GM12878 (cell line): ENCODE data around the gene LGMN. TPM values are rescaled to one million over a fixed set of nuclear protein-coding genes. Genes with fewer than 3 reads are reported as not detected.

Source experiments
- ATAC-seq: fragments of 200-7000 bp; cut with Tn5 transposase; 3 replicates; pipeline ENCODE4 v1.9.1; 2020; ENCODE audit warnings: mild to moderate bottlenecking, moderate library complexity
- BruUV-seq: library from RNA; stranded (reverse); fragments of 400-500 nt; replicated peaks from 2 replicates; lab custom pipeline; 2021; lab: Mats Ljungman, UMichigan
- CTCF ChIA-PET: fragments of 300-600 bp; sonication (Branson Sonifier 250); formaldehyde crosslinking; extraction: SDS; loops from one replicate; lab custom pipeline; 2021; ENCODE audit warnings: inconsistent platforms; lab: Yijun Ruan, JAX
- POLR2A ChIA-PET: fragments of 350-600 bp; formaldehyde crosslinking; extraction: SDS; loops from one replicate; lab custom pipeline; 2021; ENCODE audit warnings: inconsistent platforms; lab: Charles Lee
- RAD21 ChIA-PET: fragments of 300-600 bp; sonication (Branson Sonifier 250); formaldehyde crosslinking; loops from one replicate; lab custom pipeline; 2023; ENCODE audit warnings: antibody characterized with exemption; ENCODE audit not compliant: unreplicated experiment; lab: Charles Lee
- SMC1A ChIA-PET: fragments of 300-600 bp; sonication (Branson Sonifier 250); formaldehyde crosslinking; loops from one replicate; lab custom pipeline; 2023; ENCODE audit not compliant: unreplicated experiment, uncharacterized antibody; lab: Charles Lee
- DNase-seq: peaks from one replicate; pipeline ENCODE4 v3.0.0-alpha.2; 2011; ENCODE audit warnings: low read depth, low spot score
- FAIRE-seq: peaks from 3 replicates; lab custom pipeline; 2011; peaks lifted over from hg19 to GRCh38; lab: Jason Lieb, UNC
- H2AFZ ChIP-seq: 2 replicates; pipeline ENCODE4 v1.6.0; 2011; ENCODE audit warnings: low read depth, low read length, control low read depth; ENCODE audit not compliant: control insufficient read depth
- H3K27ac ChIP-seq: 2 replicates; pipeline ENCODE4 v1.5.1; 2011; ENCODE audit warnings: control low read depth; ENCODE audit not compliant: control insufficient read depth, insufficient read depth
- H3K27me3 ChIP-seq, 2 experiments: replicated peaks in 1 of 2; 2 replicates each; pipeline versions ENCODE4 v1.6.0 to v1.6.1; 2011; ENCODE audit warnings: low read length in 1 of 2; ENCODE audit not compliant: control insufficient read depth in 2 of 2, insufficient read depth in 2 of 2
- H3K36me3 ChIP-seq, 2 experiments: 2 replicates each; pipeline ENCODE4 v1.5.1; 2011; ENCODE audit warnings: low read length in 1 of 2; ENCODE audit not compliant: control insufficient read depth in 2 of 2, insufficient read depth in 2 of 2
- H3K4me1 ChIP-seq: 2 replicates; pipeline ENCODE4 v1.6.1; 2011; ENCODE audit warnings: mild to moderate bottlenecking, low read length, moderate library complexity, mixed read lengths; ENCODE audit not compliant: control insufficient read depth, insufficient read depth
- H3K4me2 ChIP-seq: 2 replicates; pipeline ENCODE4 v1.6.0; 2011; ENCODE audit warnings: control low read depth; ENCODE audit not compliant: control insufficient read depth, insufficient read depth
- H3K4me3 ChIP-seq: fragments of 200-600 bp; sonication (generic); 2 replicates; pipeline ENCODE4 v1.5.1; 2016
- H3K79me2 ChIP-seq: 2 replicates; pipeline ENCODE4 v1.6.0; 2011; ENCODE audit warnings: low read length; ENCODE audit not compliant: control insufficient read depth, insufficient read depth
- H3K9ac ChIP-seq: 2 replicates; pipeline ENCODE4 v1.8.0; 2011; ENCODE audit warnings: low read length, control low read depth, mixed read lengths; ENCODE audit not compliant: control insufficient read depth, insufficient read depth
- H3K9me3 ChIP-seq: replicated peaks from 3 replicates; pipeline ENCODE4 v1.5.1; 2011; ENCODE audit warnings: mild to moderate bottlenecking, low read length; ENCODE audit not compliant: control insufficient read depth, insufficient read depth
- H4K20me1 ChIP-seq: 2 replicates; pipeline ENCODE4 v1.6.0; 2011; ENCODE audit not compliant: control insufficient read depth, insufficient read depth
- ATF7 ChIP-seq: fragments of 450-650 bp; IDR thresholded peaks from 2 replicates; pipeline ENCODE4 v1.6.1; 2016; ENCODE audit warnings: low read depth, mild to moderate bottlenecking
- BRCA1 ChIP-seq: IDR thresholded peaks from 2 replicates; pipeline ENCODE4 v1.6.1; 2011; ENCODE audit warnings: low read depth, low read length, improper control_type of control experiment
- CBX3 ChIP-seq: fragments of 200-600 bp; sonication (generic); IDR thresholded peaks from 2 replicates; pipeline ENCODE4 v1.6.1; 2016; ENCODE audit warnings: low read depth, borderline replicate concordance
- ETV6 ChIP-seq, 2 experiments: fragments of 450-650 bp in 1 of 2; IDR thresholded peaks in 1 of 2; conservative IDR thresholded peaks in 1 of 2; 2 replicates each; pipeline ENCODE4 v1.6.1; 2014; ENCODE audit warnings: antibody characterized with exemption in 1 of 2, borderline replicate concordance in 1 of 2, low read depth in 1 of 2, mild to moderate bottlenecking in 1 of 2, moderate library complexity in 1 of 2
- EZH2 ChIP-seq: IDR thresholded peaks from 2 replicates; pipeline ENCODE4 v1.6.1; 2012; ENCODE audit warnings: low read depth, mild to moderate bottlenecking, control low read depth, inconsistent platforms, low read length, borderline replicate concordance; ENCODE audit not compliant: control insufficient read depth
- RUNX3 ChIP-seq: IDR thresholded peaks from 2 replicates; pipeline ENCODE4 v1.6.1; 2012; ENCODE audit warnings: low read length, inconsistent platforms
- SMARCA5 ChIP-seq: fragments of 450-650 bp; IDR thresholded peaks from 2 replicates; pipeline ENCODE4 v1.6.1; 2017; ENCODE audit warnings: mild to moderate bottlenecking
- SREBF2 ChIP-seq: IDR thresholded peaks from 2 replicates; pipeline ENCODE4 v1.6.1; 2012; ENCODE audit warnings: mild to moderate bottlenecking, low read length
- ZNF207 ChIP-seq: fragments of 450-650 bp; IDR thresholded peaks from 2 replicates; pipeline ENCODE4 v1.6.1; 2014; ENCODE audit warnings: antibody characterized with exemption, mild to moderate bottlenecking, borderline replicate concordance
- WGBS: methylation state at CpG from one replicate; pipeline ENCODE4 v1.1.6; 2016; ENCODE audit warnings: low lambda C conversion rate; ENCODE audit not compliant: insufficient replicate concordance, insufficient coverage; ENCODE audit errors: missing lambda C conversion rate; 5-methylcytosine and 5-hydroxymethylcytosine counted together
- in situ Hi-C: fragments of 300-500 bp; cut with MboI; formaldehyde crosslinking; loops from 9 replicates; pipeline ENCODE4 v1.14.3; 2018; ENCODE audit warnings: mixed read lengths
- intact Hi-C: fragments of 100-400 bp; cut with micrococcal nuclease; formaldehyde crosslinking; loops from one replicate; pipeline ENCODE4 v1.14.2; 2022; ENCODE audit not compliant: unreplicated experiment
- polyA plus RNA-seq, 11 experiments: library from polyadenylated mRNA; depleted of rRNA in 4 of 11; unstranded in 6 of 11; stranded (reverse) in 5 of 11; fragments of >200 nt; fragmentation: Nextera tagmentation in 4 of 11; fragmentation: Illumina TruSeq in 1 of 11; extraction: Ambion mirVana in 4 of 11; extraction: Trizol in 1 of 11; gene quantifications; 1 replicate in 1 of 11; 2 replicates in 10 of 11; pipeline versions ENCODE4 v1.2.1 to v1.2.3, GENCODE V29; 2011 to 2016; ENCODE audit warnings: inconsistent platforms in 2 of 11, missing spikeins in 2 of 11, low read depth in 1 of 11
- total RNA-seq, 4 experiments: library from RNA; depleted of rRNA in 3 of 4; stranded (reverse); fragments of >200 nt in 3 of 4; fragmentation: Illumina TruSeq in 1 of 4; extraction: Trizol in 1 of 4; gene quantifications; 2 replicates each; pipeline versions ENCODE4 v1.2.1 to v1.2.3, GENCODE V29; 2013 to 2021
- TF ChIP-seq, protein P1 (sequence below): fragments of 450-650 bp; IDR thresholded peaks from 2 replicates; pipeline ENCODE4 v1.6.1; 2017; ENCODE audit warnings: mild to moderate bottlenecking, moderate library complexity
- TF ChIP-seq, protein P2 (sequence below): fragments of 450-650 bp; IDR thresholded peaks from 2 replicates; pipeline ENCODE4 v1.6.1; 2016; ENCODE audit warnings: mild to moderate bottlenecking, moderate library complexity, borderline replicate concordance
- TF ChIP-seq, protein P3 (sequence below): IDR thresholded peaks from 2 replicates; pipeline ENCODE4 v1.6.1; 2012; ENCODE audit warnings: low read depth, low read length, improper control_type of control experiment

LGMN gene
- total and polyA plus RNA-seq, 10 of the 15 experiments (the other 5 are each of a cell fraction or from before 2014, with no cell fraction given) = 0.71 to 192 (median 3.9) TPM

DNA sequence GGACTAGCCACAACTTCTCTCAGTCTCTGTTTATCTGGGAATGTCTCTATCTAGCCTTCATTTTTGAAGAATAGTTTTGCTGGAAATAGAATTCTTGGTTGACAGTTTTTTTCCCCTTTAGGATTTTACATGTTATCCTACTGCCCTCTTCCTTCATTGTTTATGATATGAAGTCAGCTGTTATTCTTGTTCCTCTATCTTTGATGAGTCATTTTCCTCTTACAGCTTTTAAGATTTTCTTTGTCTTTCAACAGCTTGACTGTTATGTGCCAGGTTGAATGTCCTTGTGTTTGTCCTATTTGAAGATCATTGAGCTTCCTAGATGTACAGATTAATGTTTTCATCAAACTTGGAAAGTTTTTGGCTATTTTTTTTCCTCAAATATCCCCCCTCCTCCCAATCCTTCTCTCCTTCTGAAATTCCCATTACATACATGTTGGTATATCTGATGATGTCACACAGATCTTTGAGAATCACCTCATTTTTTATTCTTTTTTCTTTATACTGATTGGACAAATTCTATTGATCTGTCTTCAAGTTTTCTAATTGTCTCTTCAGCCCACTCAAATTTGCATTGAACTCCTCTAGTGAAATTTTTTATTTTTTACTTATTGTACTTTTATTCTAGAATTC lies 41.1 kb upstream of the LGMN start (continued):
- TF ChIP-seq, protein P1, sequence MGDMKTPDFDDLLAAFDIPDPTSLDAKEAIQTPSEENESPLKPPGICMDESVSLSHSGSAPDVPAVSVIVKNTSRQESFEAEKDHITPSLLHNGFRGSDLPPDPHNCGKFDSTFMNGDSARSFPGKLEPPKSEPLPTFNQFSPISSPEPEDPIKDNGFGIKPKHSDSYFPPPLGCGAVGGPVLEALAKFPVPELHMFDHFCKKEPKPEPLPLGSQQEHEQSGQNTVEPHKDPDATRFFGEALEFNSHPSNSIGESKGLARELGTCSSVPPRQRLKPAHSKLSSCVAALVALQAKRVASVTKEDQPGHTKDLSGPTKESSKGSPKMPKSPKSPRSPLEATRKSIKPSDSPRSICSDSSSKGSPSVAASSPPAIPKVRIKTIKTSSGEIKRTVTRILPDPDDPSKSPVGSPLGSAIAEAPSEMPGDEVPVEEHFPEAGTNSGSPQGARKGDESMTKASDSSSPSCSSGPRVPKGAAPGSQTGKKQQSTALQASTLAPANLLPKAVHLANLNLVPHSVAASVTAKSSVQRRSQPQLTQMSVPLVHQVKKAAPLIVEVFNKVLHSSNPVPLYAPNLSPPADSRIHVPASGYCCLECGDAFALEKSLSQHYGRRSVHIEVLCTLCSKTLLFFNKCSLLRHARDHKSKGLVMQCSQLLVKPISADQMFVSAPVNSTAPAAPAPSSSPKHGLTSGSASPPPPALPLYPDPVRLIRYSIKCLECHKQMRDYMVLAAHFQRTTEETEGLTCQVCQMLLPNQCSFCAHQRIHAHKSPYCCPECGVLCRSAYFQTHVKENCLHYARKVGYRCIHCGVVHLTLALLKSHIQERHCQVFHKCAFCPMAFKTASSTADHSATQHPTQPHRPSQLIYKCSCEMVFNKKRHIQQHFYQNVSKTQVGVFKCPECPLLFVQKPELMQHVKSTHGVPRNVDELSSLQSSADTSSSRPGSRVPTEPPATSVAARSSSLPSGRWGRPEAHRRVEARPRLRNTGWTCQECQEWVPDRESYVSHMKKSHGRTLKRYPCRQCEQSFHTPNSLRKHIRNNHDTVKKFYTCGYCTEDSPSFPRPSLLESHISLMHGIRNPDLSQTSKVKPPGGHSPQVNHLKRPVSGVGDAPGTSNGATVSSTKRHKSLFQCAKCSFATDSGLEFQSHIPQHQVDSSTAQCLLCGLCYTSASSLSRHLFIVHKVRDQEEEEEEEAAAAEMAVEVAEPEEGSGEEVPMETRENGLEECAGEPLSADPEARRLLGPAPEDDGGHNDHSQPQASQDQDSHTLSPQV = no peak
- TF ChIP-seq ATF7 (peak; percentile 28; the same call in 1 of the 2 replicates), CBX3 (no peak), BRCA1 (no peak)

DNA sequence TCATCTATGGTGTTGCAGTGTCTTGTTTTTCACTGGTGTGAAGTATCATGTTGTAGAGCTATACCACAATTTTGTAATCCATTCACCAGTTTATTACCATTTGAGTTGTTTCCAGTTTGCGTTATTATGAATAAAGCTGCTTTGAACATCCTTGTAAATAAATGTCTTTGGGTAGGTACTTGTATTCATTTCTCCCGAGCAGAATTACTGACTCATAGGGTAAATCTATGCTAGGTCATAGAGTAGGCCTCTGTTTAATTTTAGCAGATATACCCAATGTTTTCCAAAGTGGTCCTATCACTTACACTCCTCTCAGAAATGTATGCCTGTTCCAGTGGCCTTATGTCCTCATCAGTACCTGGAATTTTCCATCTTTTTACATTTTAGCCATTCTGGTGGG lies 39.1 kb upstream of the LGMN start:
- Histone ChIP-seq H3K9me3 (peaks cover 5% of the 10 kb centered on the region), H4K20me1 (no peaks in the 10 kb centered on the region), H3K27ac (no peak overlapping the region), H3K27me3 (no peaks in the 10 kb centered on the region), H3K4me2 (no peak overlapping the region), H3K79me2 (no peaks in the 10 kb centered on the region), H3K9ac (no peak overlapping the region), H3K36me3 (no peaks in the 10 kb centered on the region), H3K4me3 (no peak overlapping the region), H3K4me1 (no peaks in the 10 kb centered on the region), H2AFZ (no peak overlapping the region)
- DNase-seq (no peak), ATAC-seq (no peak), FAIRE-seq (no peak)
- ChIA-PET CTCF (interaction anchor here (0.7 to 8.6 kb wide), 7 partner anchors 12 to 101 kb away, joined by 3 to 122 read pairs (median 4); no protein-coding TSS in a partner anchor), SMC1A (interaction anchor here (2.0 to 10.8 kb wide), 3 partner anchors 39 to 84 kb away, joined by 5 to 151 read pairs (median 9); partner anchors contain the start of gene LGMN), RAD21 (interaction anchor here (1.1 kb wide), 1 partner anchor 72 kb away, joined by 3 read pairs; no protein-coding TSS in a partner anchor), POLR2A (interaction anchor here (0.6 kb wide), 1 partner anchor 20 kb away, joined by 6 read pairs; no protein-coding TSS in a partner anchor)
- in situ Hi-C loops = no loop called here
- WGBS = 52% methylated on average over 2 of the region's 2 CpGs
- intact Hi-C loops = no loop called here
- BruUV-seq = no TSS peak
- TF ChIP-seq SMARCA5 (no peak), RUNX3 (no peak), ATF7 (no peak), EZH2 (no peak), ZNF207 (no peak), SREBF2 (no peak), ETV6 (conservative IDR thresholded peaks at IDR 0.05 in 1 of 2, IDR thresholded peaks at IDR 0.05 in 1 of 2; ENCODE audit: borderline replicate concordance in 1 of 2, low read depth in 1 of 2) (no peak)
- TF ChIP-seq, protein P2, sequence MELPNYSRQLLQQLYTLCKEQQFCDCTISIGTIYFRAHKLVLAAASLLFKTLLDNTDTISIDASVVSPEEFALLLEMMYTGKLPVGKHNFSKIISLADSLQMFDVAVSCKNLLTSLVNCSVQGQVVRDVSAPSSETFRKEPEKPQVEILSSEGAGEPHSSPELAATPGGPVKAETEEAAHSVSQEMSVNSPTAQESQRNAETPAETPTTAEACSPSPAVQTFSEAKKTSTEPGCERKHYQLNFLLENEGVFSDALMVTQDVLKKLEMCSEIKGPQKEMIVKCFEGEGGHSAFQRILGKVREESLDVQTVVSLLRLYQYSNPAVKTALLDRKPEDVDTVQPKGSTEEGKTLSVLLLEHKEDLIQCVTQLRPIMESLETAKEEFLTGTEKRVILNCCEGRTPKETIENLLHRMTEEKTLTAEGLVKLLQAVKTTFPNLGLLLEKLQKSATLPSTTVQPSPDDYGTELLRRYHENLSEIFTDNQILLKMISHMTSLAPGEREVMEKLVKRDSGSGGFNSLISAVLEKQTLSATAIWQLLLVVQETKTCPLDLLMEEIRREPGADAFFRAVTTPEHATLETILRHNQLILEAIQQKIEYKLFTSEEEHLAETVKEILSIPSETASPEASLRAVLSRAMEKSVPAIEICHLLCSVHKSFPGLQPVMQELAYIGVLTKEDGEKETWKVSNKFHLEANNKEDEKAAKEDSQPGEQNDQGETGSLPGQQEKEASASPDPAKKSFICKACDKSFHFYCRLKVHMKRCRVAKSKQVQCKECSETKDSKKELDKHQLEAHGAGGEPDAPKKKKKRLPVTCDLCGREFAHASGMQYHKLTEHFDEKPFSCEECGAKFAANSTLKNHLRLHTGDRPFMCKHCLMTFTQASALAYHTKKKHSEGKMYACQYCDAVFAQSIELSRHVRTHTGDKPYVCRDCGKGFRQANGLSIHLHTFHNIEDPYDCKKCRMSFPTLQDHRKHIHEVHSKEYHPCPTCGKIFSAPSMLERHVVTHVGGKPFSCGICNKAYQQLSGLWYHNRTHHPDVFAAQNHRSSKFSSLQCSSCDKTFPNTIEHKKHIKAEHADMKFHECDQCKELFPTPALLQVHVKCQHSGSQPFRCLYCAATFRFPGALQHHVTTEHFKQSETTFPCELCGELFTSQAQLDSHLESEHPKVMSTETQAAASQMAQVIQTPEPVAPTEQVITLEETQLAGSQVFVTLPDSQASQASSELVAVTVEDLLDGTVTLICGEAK = no peak
- TF ChIP-seq, protein P3, sequence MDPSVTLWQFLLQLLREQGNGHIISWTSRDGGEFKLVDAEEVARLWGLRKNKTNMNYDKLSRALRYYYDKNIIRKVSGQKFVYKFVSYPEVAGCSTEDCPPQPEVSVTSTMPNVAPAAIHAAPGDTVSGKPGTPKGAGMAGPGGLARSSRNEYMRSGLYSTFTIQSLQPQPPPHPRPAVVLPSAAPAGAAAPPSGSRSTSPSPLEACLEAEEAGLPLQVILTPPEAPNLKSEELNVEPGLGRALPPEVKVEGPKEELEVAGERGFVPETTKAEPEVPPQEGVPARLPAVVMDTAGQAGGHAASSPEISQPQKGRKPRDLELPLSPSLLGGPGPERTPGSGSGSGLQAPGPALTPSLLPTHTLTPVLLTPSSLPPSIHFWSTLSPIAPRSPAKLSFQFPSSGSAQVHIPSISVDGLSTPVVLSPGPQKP = no peak
